ENCODE data around the gene HTR3D. TPM values are rescaled to one million over a fixed set of nuclear protein-coding genes. Genes with fewer than 3 reads are reported as not detected.

Gene HTR3D
- total and polyA plus RNA-seq, 2 of the 13 experiments (the other 11 are each of a cell fraction or from before 2014, with no cell fraction given), result not detected

GRCh38 chr3:183984127-183984740, 47.3 kb upstream of the HTR3D start (continued):
- TF ChIP-seq KMT2A (CRISPR knock-in tag; IDR thresholded peaks at IDR 0.05) (no peak), ZNF607 (CRISPR knock-in tag; IDR thresholded peaks at IDR 0.05; ENCODE audit: borderline replicate concordance) (no peak), ZBTB25 (CRISPR knock-in tag; IDR thresholded peaks at IDR 0.05) (no peak)
- TF ChIP-seq, protein P1, sequence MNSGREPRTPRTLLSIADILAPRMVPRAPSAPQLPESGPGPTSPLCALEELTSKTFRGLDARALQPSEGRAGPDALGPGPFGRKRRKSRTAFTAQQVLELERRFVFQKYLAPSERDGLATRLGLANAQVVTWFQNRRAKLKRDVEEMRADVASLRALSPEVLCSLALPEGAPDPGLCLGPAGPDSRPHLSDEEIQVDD (CRISPR knock-in tag; IDR thresholded peaks at IDR 0.05; ENCODE audit: borderline replicate concordance), result no peak

- no peaks in the 10 kb centered on the region for H3K27me3 ChIP-seq (ENCODE audit: control insufficient read depth in 1 of 2, insufficient read depth in 2 of 2, low read length in 2 of 2)
- intact Hi-C loops (cut with micrococcal nuclease; ENCODE audit: unreplicated experiment), result no loop called here
- H4K20me1 ChIP-seq (ENCODE audit: insufficient read depth, low read length), result no peaks in the 10 kb centered on the region
- H3K4me1 ChIP-seq (ENCODE audit: insufficient read depth, low read length), result peaks cover 62% of the 10 kb centered on the region
- ChIA-PET CTCF (ENCODE audit: low intra/inter-chr PET ratio, low total read pairs) (no interaction called here), POLR2A (no interaction called here)
- ATAC-seq (no peak), FAIRE-seq (no peak), DNase-seq (ENCODE audit: low spot score) (peak; percentile 15)
- no TSS peak for BruUV-seq (replicated peaks)
- H2AFZ ChIP-seq (ENCODE audit: low read length), result no peak overlapping the region
- H3K9me3 ChIP-seq (ENCODE audit: low read length), result no peaks in the 10 kb centered on the region
- WGBS (ENCODE audit: low lambda C conversion rate), result 70% methylated on average over 10 of the region's 11 CpGs
- peak overlapping the region; percentile 35; the same call in 1 of the 2 replicates for H3K9ac ChIP-seq (ENCODE audit: insufficient read depth, low read depth, low read length)
- H3K4me2 ChIP-seq (ENCODE audit: low read depth, low read length), result peak overlapping the region; percentile 30; the same call in 1 of the 2 replicates
- H3K36me3 ChIP-seq (replicated peaks in 1 of 2; ENCODE audit: control insufficient read depth in 1 of 2, insufficient read depth in 2 of 2, low read length in 2 of 2), result peaks cover 10 to 13% of the 10 kb centered on the region in 2 experiments; a peak in 3 of 5 replicates
- in situ Hi-C loops (cut with HindIII; ENCODE audit: extremely low pct_ligation_motif_present, low pct_unique_long_range_greater_than_20kb), result no loop called here
- H3K4me3 ChIP-seq (replicated peaks in 1 of 3; ENCODE audit: insufficient read depth in 1 of 3, low read depth in 2 of 3, low read length in 3 of 3), result no peak overlapping the region
- H3K27ac ChIP-seq (ENCODE audit: extremely low read length, insufficient read depth, low read length), result peak overlapping the region; percentile 19
- no peaks in the 10 kb centered on the region for H3K79me2 ChIP-seq (ENCODE audit: insufficient read depth, low read length)
- TF ChIP-seq THRA (CRISPR knock-in tag; IDR thresholded peaks at IDR 0.05; ENCODE audit: borderline replicate concordance) (peak; percentile 93), NCOR1 (IDR thresholded peaks at IDR 0.05; ENCODE audit: borderline replicate concordance, low read length) (peak; percentile 38; the same call in 1 of the 2 replicates), ZBTB38 (CRISPR knock-in tag; IDR thresholded peaks at IDR 0.05) (no peak), ZFP1 (CRISPR knock-in tag; IDR thresholded peaks at IDR 0.05) (no peak), NBN (conservative IDR thresholded peaks at IDR 0.05) (no peak), ZNF629 (CRISPR knock-in tag; conservative IDR thresholded peaks at IDR 0.05) (no peak), DNMT1 (CRISPR knock-in tag; IDR thresholded peaks at IDR 0.05) (no peak), SP5 (CRISPR knock-in tag; IDR thresholded peaks at IDR 0.05; ENCODE audit: borderline replicate concordance, low read depth) (peak; percentile 50; the same call in 1 of the 2 replicates), HDAC6 (IDR thresholded peaks at IDR 0.05; ENCODE audit: low read depth, low read length) (no peak), MZF1 (CRISPR knock-in tag; IDR thresholded peaks at IDR 0.05; ENCODE audit: borderline replicate concordance) (no peak)
- TF ChIP-seq, protein P2, sequence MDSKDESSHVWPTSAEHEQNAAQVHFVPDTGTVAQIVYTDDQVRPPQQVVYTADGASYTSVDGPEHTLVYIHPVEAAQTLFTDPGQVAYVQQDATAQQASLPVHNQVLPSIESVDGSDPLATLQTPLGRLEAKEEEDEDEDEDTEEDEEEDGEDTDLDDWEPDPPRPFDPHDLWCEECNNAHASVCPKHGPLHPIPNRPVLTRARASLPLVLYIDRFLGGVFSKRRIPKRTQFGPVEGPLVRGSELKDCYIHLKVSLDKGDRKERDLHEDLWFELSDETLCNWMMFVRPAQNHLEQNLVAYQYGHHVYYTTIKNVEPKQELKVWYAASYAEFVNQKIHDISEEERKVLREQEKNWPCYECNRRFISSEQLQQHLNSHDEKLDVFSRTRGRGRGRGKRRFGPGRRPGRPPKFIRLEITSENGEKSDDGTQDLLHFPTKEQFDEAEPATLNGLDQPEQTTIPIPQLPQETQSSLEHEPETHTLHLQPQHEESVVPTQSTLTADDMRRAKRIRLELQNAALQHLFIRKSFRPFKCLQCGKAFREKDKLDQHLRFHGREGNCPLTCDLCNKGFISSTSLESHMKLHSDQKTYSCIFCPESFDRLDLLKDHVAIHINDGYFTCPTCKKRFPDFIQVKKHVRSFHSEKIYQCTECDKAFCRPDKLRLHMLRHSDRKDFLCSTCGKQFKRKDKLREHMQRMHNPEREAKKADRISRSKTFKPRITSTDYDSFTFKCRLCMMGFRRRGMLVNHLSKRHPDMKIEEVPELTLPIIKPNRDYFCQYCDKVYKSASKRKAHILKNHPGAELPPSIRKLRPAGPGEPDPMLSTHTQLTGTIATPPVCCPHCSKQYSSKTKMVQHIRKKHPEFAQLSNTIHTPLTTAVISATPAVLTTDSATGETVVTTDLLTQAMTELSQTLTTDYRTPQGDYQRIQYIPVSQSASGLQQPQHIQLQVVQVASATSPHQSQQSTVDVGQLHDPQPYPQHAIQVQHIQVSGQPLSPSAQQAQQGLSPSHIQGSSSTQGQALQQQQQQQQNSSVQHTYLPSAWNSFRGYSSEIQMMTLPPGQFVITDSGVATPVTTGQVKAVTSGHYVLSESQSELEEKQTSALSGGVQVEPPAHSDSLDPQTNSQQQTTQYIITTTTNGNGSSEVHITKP (CRISPR knock-in tag; IDR thresholded peaks at IDR 0.05; ENCODE audit: low read depth), result no peak
These were observed 46.5 kb upstream of the HTR3D start for GRCh38 chr3:183984749-183985729.

All from HepG2 (cell line).